Measurements from ENCODE around the gene ARHGEF40. TPM values are rescaled to one million over a fixed set of nuclear protein-coding genes. Genes with fewer than 3 reads are reported as not detected.
A peak's percentile ranks its signal among the peaks of the same experiment; 100 is the strongest.

ARHGEF40 gene
- total RNA-seq, 4 donors from 2014 or later = 14.4 to 22.8 (median 17.6) TPM

- peaks cover 64% of the 10 kb centered on the region for H3K4me1 ChIP-seq
- WGBS = 63% methylated on average over 3 of the region's 3 CpGs
- peaks cover 14% of the 10 kb centered on the region for H3K36me3 ChIP-seq
- no peaks in the 10 kb centered on the region for H3K9me3 ChIP-seq
- no peak overlapping the region for H3K4me3 ChIP-seq
- no peaks in the 10 kb centered on the region for H3K27me3 ChIP-seq
- TF ChIP-seq EP300 (IDR thresholded peaks at IDR 0.05) (no peak), POLR2AphosphoS5 (IDR thresholded peaks at IDR 0.05) (no peak), POLR2A (IDR thresholded peaks at IDR 0.05) (no peak), CTCF (IDR thresholded peaks at IDR 0.05) (no peak)
- H3K27ac ChIP-seq = peak overlapping the region; percentile 95
- no peak for DNase-seq (ENCODE audit: low spot score in 2 of 2)
These were observed 26.3 kb downstream of the ARHGEF40 start for GRCh38 chr14:21096438-21096837.

GRCh38 chr14:21096978-21097635 lies 27.0 kb downstream of the ARHGEF40 start:
- no peak for DNase-seq (ENCODE audit: low spot score in 2 of 2)
- 46% methylated on average over 10 of the region's 10 CpGs for WGBS
- H3K4me1 ChIP-seq = peaks cover 66% of the 10 kb centered on the region

GRCh38 chr14:21097636-21098075 lies 27.6 kb downstream of the ARHGEF40 start:
- peaks cover 66% of the 10 kb centered on the region for H3K4me1 ChIP-seq
- no peaks in the 10 kb centered on the region for H3K27me3 ChIP-seq
- no peaks in the 10 kb centered on the region for H3K9me3 ChIP-seq
- H3K36me3 ChIP-seq = peaks cover 4% of the 10 kb centered on the region
- TF ChIP-seq CTCF (IDR thresholded peaks at IDR 0.05) (no peak), POLR2A (IDR thresholded peaks at IDR 0.05) (no peak), EP300 (IDR thresholded peaks at IDR 0.05) (no peak), POLR2AphosphoS5 (IDR thresholded peaks at IDR 0.05) (no peak)
- 3% methylated on average over 5 of the region's 19 CpGs for WGBS
- peak overlapping the region; percentile 95 for H3K27ac ChIP-seq
- DNase-seq (ENCODE audit: low spot score in 2 of 2) = no peak
- H3K4me3 ChIP-seq = peak overlapping the region; percentile 81

More at GRCh38 chr14:21096978-21097635, 27.0 kb downstream of the ARHGEF40 start:
- Histone ChIP-seq H3K27me3 (no peaks in the 10 kb centered on the region), H3K9me3 (no peaks in the 10 kb centered on the region), H3K27ac (peak overlapping the region; percentile 95), H3K36me3 (peaks cover 7% of the 10 kb centered on the region), H3K4me3 (peak overlapping the region; percentile 81)
- TF ChIP-seq POLR2A (IDR thresholded peaks at IDR 0.05) = no peak
- no peak for TF ChIP-seq EP300 (IDR thresholded peaks at IDR 0.05)
- TF ChIP-seq POLR2AphosphoS5 (IDR thresholded peaks at IDR 0.05) = no peak
- TF ChIP-seq CTCF (IDR thresholded peaks at IDR 0.05) = no peak

GRCh38 chr14:21098076-21098891 lies 28.2 kb downstream of the ARHGEF40 start, which contains the start of gene ZNF219:
Gene ZNF219, minus strand, starts transcription at chr14:21098655. Its CDS starts 5,064 bp downstream, at chr14:21093591.
- 0% methylated on average over 17 of the region's 90 CpGs for WGBS
- TF ChIP-seq POLR2AphosphoS5 (IDR thresholded peaks at IDR 0.05) (peak in 1 of 3 donors; percentile 26), POLR2A (IDR thresholded peaks at IDR 0.05) (no peak), CTCF (IDR thresholded peaks at IDR 0.05) (peak in 1 of 2 donors; percentile 7)
- Histone ChIP-seq H3K4me1 (peaks cover 68% of the 10 kb centered on the region), H3K36me3 (no peaks in the 10 kb centered on the region), H3K4me3 (peak within 1 kb of the TSS; percentile 81), H3K27me3 (no peaks in the 10 kb centered on the region), H3K27ac (peak within 1 kb of the TSS; percentile 95), H3K9me3 (no peaks in the 10 kb centered on the region)
- peak in 1 of 2 donors; percentile 85 for DNase-seq (ENCODE audit: low spot score in 2 of 2)
